Measurements from ENCODE around the gene CYP27C1. TPM values are rescaled to one million over a fixed set of nuclear protein-coding genes. Genes with fewer than 3 reads are reported as not detected.

CYP27C1 gene
- total RNA-seq, 4 donors from 2014 or later, result 0.38 to 0.98 (median 0.51) TPM; not detected in 1

DNA sequence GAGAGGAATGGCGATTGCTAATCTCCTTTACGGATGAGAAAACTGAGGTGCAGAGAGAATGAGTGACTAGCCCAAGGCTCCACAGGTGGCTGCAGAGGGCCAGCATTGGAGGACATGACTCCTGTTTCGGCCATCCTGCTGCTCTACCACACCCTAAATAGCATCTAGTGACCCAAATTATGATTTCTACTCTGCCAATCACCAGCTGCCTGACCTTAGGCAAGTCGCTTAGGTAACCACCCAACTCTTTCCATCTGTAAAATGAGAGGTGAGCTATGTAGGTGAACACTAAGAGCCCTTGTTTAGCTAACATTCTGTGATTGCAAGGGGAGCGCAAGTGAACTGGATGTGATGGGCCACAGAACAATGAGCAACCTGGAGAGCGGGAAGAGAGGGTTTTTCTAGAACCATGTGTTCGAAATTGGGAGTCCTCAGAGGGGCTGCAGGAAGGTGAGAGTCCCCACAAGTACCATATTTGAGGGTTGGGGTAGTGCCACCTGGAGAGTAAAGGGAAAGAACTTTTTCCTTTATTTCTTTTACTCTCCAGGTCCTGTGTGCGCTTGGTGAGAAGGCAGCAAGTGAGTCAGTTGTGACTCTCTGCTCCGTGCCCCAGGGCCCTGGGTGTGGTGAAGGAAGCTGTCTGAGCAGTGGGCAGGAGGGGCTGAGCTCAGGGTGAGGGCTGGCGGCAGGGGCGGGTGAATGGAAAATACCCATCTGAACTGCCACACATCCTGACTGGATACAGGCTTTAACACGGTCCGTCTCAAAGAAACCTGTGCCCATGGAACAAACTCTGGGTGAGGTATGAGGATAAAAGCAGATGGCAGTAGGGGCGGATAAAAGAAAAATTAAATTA, 2.4 kb downstream of the CYP27C1 start:
- TF ChIP-seq, protein P1, sequence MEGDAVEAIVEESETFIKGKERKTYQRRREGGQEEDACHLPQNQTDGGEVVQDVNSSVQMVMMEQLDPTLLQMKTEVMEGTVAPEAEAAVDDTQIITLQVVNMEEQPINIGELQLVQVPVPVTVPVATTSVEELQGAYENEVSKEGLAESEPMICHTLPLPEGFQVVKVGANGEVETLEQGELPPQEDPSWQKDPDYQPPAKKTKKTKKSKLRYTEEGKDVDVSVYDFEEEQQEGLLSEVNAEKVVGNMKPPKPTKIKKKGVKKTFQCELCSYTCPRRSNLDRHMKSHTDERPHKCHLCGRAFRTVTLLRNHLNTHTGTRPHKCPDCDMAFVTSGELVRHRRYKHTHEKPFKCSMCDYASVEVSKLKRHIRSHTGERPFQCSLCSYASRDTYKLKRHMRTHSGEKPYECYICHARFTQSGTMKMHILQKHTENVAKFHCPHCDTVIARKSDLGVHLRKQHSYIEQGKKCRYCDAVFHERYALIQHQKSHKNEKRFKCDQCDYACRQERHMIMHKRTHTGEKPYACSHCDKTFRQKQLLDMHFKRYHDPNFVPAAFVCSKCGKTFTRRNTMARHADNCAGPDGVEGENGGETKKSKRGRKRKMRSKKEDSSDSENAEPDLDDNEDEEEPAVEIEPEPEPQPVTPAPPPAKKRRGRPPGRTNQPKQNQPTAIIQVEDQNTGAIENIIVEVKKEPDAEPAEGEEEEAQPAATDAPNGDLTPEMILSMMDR (IDR thresholded peaks at IDR 0.05; ENCODE audit: low read depth), result no peak

DNA sequence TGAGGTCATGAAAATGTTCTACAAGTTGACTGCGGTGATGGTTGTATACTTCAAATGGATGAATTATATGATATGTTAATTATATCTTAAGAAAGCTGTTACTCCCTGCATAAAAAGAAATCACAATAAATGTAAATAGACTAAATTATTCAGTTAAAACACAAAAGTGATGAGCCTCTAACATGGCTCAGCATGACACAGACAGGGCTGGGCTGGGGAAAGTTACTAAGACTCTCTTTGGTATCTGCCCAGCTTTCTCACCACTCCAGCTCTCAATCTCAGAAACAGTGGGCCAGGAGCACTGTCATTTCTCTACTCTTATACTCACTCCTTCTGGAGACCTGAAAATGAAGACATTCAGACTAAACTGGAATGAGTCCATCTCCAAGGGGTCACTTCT, 3.5 kb downstream of the CYP27C1 start:
- TF ChIP-seq, protein P1 (IDR thresholded peaks at IDR 0.05; ENCODE audit: low read depth), result no peak

DNA sequence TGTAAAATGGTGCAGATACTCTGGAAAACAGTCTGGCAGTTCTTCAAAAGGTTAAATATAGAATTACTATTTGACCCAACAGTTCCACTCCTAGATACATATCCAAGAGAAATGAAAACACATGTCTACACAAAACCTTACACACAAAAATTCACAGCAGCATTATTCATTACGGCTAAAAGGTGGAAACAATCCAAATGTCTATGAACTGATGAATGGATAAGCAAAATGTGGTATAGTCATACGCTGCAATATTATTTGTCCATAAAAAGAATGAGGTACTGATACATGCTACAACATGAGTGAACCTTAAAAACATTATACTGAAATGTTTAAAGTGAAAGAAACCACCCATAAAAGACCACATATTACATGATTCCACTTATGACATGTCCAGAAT, 4.0 kb downstream of the CYP27C1 start:
- TF ChIP-seq, protein P1 (IDR thresholded peaks at IDR 0.05; ENCODE audit: low read depth), result no peak

DNA sequence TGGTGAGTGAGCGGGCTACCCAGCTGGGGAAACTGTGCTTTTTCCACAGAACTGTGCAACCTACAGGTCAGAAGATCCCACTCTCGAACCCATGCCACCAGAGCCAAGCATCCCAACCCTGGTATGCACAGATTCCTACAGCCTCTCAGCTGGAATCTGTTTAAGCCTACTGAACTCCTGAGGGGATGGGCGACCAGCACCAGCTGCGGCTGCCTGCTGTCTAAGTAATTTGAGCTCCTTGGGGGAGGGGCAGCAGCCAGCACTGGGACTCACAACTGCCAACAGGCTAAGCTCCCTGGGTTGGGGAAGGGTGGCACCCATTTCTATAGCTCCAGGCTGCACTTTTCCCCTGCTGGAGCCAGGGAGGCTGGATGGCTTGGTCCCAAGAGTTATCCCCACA, 11.8 kb downstream of the CYP27C1 start:
- TF ChIP-seq, protein P1 (IDR thresholded peaks at IDR 0.05; ENCODE audit: low read depth), result no peak

DNA sequence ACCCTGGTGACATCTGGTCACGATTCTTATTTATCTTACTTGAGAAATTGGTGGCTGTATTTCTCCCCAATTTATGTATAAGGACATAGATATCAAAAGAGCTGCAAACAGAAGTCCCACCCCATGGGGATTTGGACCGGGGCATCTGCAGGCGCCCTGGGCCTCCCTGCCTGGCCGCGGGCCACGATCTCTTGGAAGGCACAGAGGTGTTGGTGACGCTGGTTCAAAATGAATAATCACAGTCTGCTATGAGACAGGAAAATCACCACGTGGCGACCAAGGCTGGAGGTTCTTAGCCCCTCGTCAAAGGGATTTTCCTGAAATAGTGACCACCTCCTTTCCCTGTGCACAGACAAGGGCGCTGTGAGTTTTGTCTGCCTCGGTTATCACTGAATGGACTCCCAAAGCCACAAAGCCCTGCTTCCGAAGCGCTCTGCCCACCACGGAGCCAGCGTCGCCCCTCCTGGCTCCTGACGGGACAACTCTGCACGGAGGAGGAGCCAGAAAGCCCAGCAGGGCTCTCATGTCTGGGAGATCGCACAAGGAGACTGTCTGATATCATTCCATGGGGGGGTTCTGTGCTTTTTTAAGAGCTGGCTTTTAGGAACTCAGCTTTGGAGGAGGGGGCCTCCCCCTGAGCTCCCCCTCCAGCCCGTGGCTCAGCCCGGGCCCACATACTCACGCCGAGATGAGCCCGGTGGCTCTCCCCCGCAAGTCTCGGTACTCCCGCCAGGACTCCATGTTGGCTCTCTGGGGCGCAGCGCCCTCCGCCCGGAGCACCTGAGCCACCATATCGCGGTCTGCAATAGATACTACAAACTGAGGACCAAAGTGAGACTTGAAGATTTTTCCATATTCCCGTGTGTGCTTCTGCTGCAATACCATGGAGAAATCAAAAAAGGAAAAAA, 14.6 kb downstream of the CYP27C1 start:
- TF ChIP-seq, protein P1 (IDR thresholded peaks at IDR 0.05; ENCODE audit: low read depth), result no peak

DNA sequence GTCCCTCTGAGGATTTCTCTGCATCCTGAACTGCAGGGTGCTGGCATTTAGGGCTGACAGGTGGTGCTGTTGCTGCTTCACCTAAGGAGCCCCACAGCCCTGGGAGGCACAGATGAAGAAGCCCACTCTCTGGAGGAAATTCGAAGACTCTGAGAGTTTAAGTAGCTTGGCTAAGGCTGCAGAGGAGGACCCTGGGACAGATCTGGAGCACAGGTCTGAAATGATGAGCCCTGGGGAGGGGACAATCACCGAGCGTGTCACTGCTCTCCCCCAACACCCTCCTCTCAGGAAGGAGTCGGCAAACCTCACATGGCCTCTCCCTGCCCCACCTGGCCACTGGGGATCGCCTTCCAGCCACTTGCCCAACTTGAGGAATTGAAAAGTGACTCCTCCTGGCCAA, 18.6 kb downstream of the CYP27C1 start:
- TF ChIP-seq, protein P1 (IDR thresholded peaks at IDR 0.05; ENCODE audit: low read depth), result no peak

DNA sequence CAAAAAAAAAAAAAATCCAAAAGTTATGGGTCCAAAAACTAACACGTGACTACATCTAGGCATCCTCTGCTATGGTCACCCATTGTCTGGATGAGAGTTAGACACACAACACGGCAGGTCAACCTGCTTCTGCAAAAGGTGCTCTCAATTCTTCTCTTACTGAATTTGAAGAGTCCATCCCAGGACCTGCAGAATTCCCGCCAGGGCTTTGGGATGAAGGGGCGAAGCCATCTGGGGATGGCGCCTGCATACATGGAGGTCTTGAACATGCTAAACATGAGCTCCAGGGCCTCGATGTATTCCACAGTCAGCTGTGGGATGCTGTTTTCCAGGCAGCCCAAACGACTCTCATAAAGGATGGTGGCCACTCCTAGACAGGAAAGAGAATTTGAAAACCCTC, 19.1 kb downstream of the CYP27C1 start:
- TF ChIP-seq, protein P1 (IDR thresholded peaks at IDR 0.05; ENCODE audit: low read depth), result no peak
